HUES64 (cell line): Measurements from ENCODE around the gene GAK.

Experiments
- H3K27ac ChIP-seq: 2 replicates; pipeline ENCODE4 v1.7.0; 2013; ENCODE audit warnings: low read depth, low read length, inconsistent platforms
- H3K27me3 ChIP-seq: 2 replicates; pipeline ENCODE4 v1.6.1; 2013; ENCODE audit warnings: mild to moderate bottlenecking, low read length; ENCODE audit not compliant: insufficient read depth
- H3K36me3 ChIP-seq: 2 replicates; pipeline ENCODE4 v1.6.1; 2013; ENCODE audit warnings: mild to moderate bottlenecking, low read length; ENCODE audit not compliant: insufficient read depth
- H3K4me1 ChIP-seq: 2 replicates; pipeline ENCODE4 v1.6.1; 2013; ENCODE audit warnings: mild to moderate bottlenecking, low read length, moderate library complexity; ENCODE audit not compliant: insufficient read depth
- H3K4me3 ChIP-seq: 2 replicates; pipeline ENCODE4 v1.5.1; 2013; ENCODE audit warnings: mild to moderate bottlenecking, low read length, moderate library complexity
- H3K9ac ChIP-seq: 2 replicates; pipeline ENCODE4 v1.6.1; 2013; ENCODE audit warnings: mild to moderate bottlenecking, low read depth, low read length
- H3K9me3 ChIP-seq: 2 replicates; pipeline ENCODE4 v1.6.1; 2013; ENCODE audit warnings: low read depth, low read length; ENCODE audit not compliant: insufficient read depth
- WGBS: fragments of 150-250, 120-280 bp; methylation state at CpG from one replicate; pipeline ENCODE4 v1.1.7; 2013; ENCODE audit warnings: missing lambda C conversion rate; 5-methylcytosine and 5-hydroxymethylcytosine counted together

The GAK gene

DNA sequence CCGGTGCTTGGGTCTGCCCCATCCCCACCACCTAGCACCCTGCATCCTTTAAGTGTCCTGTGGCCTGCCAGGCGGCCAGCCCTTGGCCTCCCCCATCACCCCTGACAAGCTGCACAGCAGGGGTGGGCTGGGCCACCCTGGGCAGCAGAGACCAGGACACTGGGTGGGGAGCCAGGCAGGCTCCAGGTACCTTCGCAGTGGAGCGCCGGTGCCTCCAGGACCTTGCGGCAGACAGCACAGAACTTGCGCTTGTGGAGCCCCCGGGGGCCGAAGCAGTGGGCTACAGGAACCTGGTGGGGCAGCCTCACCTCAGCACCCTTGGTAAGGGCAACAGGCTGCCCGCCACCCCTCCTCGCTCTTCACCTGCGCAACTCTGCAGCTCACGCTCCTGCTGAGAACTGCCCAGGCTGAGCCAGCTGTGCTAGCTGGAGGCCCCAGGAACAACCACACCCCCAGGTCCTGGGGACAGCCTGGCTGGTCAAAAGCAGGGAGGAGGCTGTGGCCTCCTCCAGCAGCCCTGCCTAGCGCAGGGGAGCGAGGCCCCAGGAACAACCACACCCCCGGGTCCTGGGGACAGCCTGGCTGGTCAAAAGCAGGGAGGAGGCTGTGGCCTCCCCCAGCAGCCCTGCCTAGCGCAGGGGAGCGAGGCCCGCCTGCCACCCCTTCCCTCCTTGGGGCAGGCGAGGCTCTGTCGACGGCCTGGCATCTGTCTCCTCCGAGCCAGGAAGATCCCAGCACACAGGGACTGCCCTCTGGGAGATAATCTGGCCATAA, 36.7 kb upstream of the GAK start:
- H3K9me3 ChIP-seq: no peaks in the 10 kb centered on the region
- no peak overlapping the region for H3K9ac ChIP-seq
- WGBS: 85% methylated on average over 23 of the region's 23 CpGs
- no peak overlapping the region for H3K4me3 ChIP-seq
- peaks cover 59% of the 10 kb centered on the region for H3K27me3 ChIP-seq
- no peaks in the 10 kb centered on the region for H3K36me3 ChIP-seq
- no peak overlapping the region for H3K27ac ChIP-seq
- H3K4me1 ChIP-seq: no peaks in the 10 kb centered on the region

DNA sequence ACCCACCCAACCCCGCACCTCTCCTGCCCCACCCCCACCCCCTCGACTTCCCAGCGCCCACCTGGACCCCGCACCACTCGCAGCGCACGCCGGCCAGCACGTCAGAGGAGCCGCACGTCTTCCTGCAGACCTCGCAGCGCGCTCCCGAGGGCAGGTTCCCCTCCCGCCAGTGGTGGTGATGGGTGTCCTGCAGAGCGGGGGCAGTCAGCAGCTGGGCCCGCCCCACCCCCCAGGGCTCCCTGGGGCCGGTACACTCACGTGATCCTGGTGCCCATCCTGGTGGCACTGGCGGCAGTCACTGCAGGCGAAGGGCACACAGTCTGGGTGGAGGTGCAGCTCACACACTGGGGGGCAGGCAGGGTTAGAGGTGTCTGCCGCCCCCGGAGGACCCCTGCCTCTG, 36.1 kb upstream of the GAK start:
- H3K36me3 ChIP-seq: no peaks in the 10 kb centered on the region
- 32% methylated on average over 23 of the region's 24 CpGs for WGBS
- H3K27me3 ChIP-seq: peaks cover 57% of the 10 kb centered on the region
- H3K4me3 ChIP-seq: no peak overlapping the region
- no peaks in the 10 kb centered on the region for H3K4me1 ChIP-seq
- no peak overlapping the region for H3K9ac ChIP-seq
- H3K9me3 ChIP-seq: no peaks in the 10 kb centered on the region
- H3K27ac ChIP-seq: no peak overlapping the region

DNA sequence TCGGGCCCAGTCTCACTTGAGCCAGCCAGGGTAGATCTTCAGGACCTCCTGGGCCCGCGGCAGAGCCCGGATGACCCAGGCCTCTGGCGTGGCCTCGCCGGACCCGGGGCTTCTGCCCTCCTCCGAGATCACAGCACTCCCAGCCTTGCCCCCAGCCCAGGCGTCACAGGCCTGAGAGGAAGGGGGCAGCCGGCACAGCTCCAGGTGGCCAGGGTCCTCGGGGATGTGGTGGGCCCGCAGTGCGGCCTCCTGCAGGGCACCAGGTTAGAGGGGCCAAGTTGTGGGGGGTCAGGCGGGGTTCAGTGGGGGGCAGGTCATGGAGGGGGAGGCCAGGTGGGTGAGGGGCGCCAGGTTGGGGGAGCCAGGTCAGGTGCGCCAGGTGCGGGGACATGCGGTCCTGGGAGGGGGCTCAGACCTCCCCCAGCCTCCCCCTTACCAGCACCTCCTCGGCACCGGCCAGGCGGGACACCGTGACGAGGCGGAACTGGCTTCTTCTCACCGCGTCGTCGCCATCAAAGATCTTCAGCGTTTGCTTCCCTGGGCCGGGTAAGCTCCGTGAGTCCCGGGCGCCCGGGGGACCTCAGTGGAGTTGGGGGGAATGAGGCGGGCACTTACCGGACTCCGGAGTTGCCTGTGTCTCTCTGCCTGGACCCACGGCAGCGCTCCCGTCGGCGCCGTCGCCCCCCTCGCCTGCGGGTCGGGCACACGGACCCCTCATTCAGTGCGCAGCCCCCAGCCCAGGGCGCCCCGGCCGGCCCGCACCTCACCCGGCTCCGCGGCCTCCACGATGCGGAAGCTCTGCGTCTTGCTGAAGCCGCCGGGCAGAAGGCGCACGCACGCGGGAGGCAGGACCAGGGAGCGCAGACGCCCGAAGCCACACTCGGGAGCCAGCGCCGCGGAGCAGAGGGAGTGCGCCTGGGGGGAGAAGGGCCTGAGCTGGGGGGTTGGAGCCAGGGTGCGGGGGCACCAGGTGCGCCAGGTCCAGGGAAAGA, 35.3 kb upstream of the GAK start:
- Histone ChIP-seq H3K9ac (peak overlapping the region; percentile 40; the same call in 1 of the 2 replicates), H3K27me3 (peaks cover 50% of the 10 kb centered on the region), H3K4me1 (no peaks in the 10 kb centered on the region), H3K9me3 (no peaks in the 10 kb centered on the region), H3K36me3 (no peaks in the 10 kb centered on the region), H3K4me3 (peak overlapping the region; percentile 48), H3K27ac (no peak overlapping the region)
- 45% methylated on average over 75 of the region's 76 CpGs for whole genome bisulfite sequencing

DNA sequence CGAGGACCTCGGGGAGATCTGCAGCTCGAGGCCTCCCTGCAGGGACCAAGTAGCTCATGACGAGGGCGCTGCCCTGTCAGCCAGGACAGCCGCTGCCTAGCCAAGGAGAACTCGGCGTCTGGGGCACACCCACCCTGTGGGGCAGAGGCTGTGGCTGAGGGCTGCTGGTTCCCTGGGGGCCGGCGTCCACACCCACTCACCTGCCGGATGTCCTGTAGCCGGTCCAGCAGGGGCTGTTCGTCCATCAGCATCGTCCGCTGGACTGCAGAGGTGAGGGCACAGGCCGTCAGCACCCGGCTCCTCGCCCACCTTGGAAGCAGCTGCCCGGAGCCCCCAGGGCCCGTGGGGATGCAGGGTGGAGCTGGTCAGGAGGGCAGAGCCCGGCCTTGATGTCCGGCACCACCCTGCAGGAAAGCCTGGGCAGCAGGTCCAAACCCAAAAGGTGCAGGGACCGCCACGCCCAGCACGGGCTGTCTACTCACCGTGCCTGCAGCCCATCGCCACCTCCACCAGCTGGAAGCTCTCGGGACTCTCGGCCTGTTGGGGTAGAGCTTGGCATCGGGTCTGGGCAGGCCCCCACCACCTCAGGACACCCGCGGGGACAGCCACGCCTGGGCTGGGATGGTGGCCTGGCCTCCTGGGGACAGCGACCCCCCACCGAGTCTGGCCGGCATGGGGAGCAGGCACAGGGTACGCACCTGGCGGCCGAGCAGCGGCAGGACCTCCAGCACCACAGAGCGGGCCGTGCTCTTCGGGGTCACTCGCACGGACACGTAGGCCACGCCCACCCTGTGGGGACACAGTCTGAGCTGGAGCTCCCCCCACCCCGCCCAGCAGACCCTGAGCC, 34.4 kb upstream of the GAK start:
- no peaks in the 10 kb centered on the region for H3K36me3 ChIP-seq
- 90% methylated on average over 48 of the region's 48 CpGs for WGBS

DNA sequence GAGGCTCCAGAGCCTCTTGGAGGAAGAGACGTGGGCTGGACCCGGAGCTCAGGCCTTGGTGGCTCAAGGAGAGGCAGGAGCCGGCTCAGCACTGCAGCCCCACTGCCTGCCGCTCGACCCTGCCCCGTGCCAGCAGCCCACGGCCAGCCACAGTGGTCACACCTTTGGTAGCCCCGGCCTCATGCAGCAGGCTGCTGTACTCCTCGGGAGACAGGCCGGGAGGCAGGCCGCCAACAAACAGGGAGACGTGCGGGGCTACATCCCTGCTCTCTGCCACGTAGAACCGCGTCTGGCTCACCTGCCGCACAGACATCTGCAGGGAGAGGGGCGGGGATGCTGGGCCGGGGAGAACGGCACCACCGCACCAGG, 33.6 kb upstream of the GAK start:
- Histone ChIP-seq H3K4me1 (no peaks in the 10 kb centered on the region), H3K9me3 (no peaks in the 10 kb centered on the region), H3K36me3 (no peaks in the 10 kb centered on the region), H3K27me3 (peaks cover 34% of the 10 kb centered on the region), H3K4me3 (no peak overlapping the region), H3K9ac (no peak overlapping the region), H3K27ac (no peak overlapping the region)
- WGBS: 92% methylated on average over 21 of the region's 21 CpGs

More for the DNA sequence above, 34.4 kb upstream of the GAK start:
- H3K4me1 ChIP-seq: no peaks in the 10 kb centered on the region
- H3K9me3 ChIP-seq: no peaks in the 10 kb centered on the region
- no peak overlapping the region for H3K9ac ChIP-seq
- no peak overlapping the region for H3K4me3 ChIP-seq
- peaks cover 40% of the 10 kb centered on the region for H3K27me3 ChIP-seq
- no peak overlapping the region for H3K27ac ChIP-seq

DNA sequence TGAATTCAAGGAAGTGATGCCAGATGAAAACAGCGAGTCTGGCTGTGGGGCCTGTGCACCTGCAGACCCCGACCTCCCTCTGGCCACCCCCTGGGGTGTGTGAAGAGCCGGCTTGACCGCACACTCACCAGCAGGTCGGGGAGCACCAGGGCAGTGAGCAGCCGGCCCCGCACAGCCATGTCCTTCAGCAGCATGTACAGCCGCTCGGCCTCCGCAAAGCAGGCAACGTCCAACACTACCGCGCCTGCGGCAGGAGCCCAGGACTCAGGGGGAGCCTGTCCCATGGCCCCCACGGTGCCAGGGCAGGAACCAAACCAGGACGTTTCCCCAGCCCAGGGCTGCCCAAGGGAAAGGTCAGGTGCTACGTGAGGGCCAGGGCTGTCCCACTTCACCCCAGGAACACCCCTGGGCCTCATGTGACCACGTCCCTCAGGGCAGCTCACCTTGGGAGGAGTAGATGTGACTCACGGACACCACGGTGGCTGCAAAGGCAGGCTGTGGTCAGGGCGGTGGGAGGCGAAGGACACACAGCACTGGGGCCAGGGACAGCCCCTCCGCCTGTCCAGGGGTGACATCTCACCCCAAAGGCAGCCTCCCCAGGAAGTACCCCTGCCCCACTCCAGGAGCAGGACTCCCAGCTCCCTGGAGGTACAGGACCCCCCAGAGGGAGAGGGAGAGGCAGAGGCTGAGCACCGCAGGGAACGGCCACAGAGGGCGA, 33.1 kb upstream of the GAK start:
- Histone ChIP-seq H3K9me3 (no peaks in the 10 kb centered on the region), H3K27ac (no peak overlapping the region), H3K4me1 (no peaks in the 10 kb centered on the region), H3K27me3 (peaks cover 28% of the 10 kb centered on the region), H3K9ac (no peak overlapping the region), H3K36me3 (no peaks in the 10 kb centered on the region), H3K4me3 (no peak overlapping the region)
- WGBS: 91% methylated on average over 26 of the region's 26 CpGs

DNA sequence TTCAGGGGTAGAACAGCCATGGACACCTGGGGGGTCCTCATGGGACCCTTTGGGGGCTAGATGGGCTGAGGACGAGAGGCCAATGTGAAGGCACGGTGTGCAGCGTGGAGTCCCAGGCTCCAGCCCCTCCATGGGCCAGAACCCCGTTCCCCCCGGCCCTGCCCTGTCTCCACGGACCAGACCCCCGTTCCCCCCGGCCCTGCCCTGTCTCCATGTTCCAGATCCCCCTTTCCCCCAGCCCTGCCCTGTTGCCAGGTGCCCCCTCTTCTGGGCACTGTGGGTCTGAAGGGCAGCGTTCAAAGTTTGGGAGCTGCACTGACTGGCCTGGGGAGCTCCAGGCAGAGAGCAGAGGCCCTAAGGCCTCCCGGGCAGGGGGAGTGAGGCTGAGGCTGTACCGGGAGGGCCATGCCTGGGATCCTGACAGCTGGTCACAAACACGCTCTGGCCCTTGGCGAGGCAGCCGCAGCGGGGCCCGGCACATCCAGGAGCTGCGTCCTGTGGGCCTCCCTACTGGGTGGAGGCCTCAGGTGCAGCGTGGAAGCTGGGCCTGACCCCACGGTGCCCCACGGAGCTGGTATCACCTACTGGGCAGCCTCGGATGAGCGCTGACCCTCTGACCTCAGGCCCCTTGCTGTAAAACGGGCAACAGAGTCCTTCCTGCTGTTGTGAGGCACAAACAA, 32.4 kb upstream of the GAK start:
- H3K9me3 ChIP-seq: no peaks in the 10 kb centered on the region
- H3K27me3 ChIP-seq: peaks cover 25% of the 10 kb centered on the region
- no peak overlapping the region for H3K27ac ChIP-seq
- H3K9ac ChIP-seq: no peak overlapping the region
- no peak overlapping the region for H3K4me3 ChIP-seq
- WGBS: 94% methylated on average over 23 of the region's 23 CpGs
- H3K36me3 ChIP-seq: no peaks in the 10 kb centered on the region
- H3K4me1 ChIP-seq: no peaks in the 10 kb centered on the region

DNA sequence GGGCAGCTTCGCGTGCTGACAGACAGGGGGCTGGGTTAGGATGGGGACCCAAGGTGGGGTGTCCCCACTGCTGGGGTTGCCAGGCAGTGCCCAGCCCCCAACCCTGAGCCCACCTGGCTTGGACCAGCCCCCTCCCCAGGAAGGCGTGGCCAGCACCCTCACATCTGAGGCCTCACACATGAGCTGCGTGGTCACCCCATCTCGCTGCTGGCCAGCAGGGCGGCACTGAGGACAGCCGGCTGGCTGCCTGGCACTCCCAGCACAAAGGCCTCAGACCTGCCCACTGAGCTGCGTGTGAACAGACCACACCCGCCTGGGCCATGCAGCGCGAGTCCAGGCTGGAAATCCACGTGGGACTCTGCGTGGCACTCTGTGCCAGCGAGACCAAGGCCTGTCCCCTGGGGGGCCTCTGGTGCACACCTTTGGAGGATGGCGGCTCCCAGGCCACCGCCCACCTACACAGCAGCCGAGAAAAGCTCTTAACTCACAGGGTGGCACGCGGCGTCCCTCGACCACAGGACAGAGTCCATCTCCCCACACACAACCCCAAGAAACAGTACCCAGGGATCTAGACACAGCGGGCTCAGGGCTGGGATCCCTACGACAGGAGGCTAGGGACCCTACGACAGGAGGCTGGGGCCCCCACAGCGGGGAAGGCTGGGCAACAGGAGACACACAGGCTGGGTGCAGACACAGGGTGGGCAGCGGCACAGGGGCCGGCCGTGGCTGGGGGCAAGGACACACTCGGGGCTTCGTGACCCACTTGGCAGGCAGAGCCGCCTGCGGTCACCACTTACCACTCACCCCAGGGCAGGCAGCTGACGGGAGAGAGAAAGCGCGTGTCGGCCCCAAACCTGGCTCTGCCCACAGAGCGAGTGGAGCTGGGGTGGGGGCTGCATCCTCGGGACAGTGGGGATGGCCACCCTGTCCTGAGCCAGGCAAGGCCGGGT, 31.4 kb upstream of the GAK start:
- Histone ChIP-seq H3K27ac (no peak overlapping the region), H3K27me3 (peaks cover 17% of the 10 kb centered on the region), H3K4me1 (no peaks in the 10 kb centered on the region), H3K9me3 (no peaks in the 10 kb centered on the region), H3K36me3 (no peaks in the 10 kb centered on the region), H3K9ac (no peak overlapping the region), H3K4me3 (no peak overlapping the region)
- 95% methylated on average over 39 of the region's 39 CpGs for WGBS
